Measurements from ENCODE around the gene P4HA2. TPM values are rescaled to one million over a fixed set of nuclear protein-coding genes. Genes with fewer than 3 reads are reported as not detected.

P4HA2 gene
- total and polyA plus RNA-seq, 2 of the 13 experiments (the other 11 are each of a cell fraction or from before 2014, with no cell fraction given), result 37.7 to 126 TPM

DNA sequence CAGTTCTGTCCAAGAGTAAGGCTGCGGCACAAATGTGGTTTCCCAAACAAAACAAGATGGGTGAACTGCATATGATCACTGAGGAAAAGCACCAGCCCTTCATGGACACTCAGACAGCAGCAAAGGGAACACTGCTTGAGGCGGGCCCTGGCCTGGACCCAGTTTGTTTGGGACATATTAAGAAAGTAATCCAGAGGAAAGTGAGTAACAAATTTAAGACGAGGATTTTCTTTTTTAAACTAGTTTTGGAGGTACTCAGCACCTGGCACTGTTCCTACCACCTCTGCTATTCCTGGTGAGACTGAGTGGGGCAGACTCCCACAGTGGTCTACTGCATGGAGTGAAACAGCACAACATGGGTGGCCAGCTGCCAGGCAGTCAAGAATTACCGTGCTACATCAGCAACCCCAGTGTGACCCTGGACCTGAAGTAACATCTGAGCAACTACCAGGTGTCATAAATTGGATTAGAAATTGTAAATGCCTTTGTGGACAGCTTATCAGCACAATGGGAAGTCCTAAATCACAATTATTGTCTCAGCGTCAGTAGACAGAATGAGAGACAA is 28.5 kb downstream of the P4HA2 start:
- no TSS peak for BruUV-seq (replicated peaks)
- Histone ChIP-seq H3K27me3 (ENCODE audit: control insufficient read depth in 1 of 2, insufficient read depth in 2 of 2, low read length in 2 of 2) (no peaks in the 10 kb centered on the region), H3K4me1 (ENCODE audit: insufficient read depth, low read length) (no peaks in the 10 kb centered on the region), H3K36me3 (replicated peaks in 1 of 2; ENCODE audit: control insufficient read depth in 1 of 2, insufficient read depth in 2 of 2, low read length in 2 of 2) (peaks cover 19 to 55% of the 10 kb centered on the region in 2 experiments), H2AFZ (ENCODE audit: low read length) (no peak overlapping the region), H3K79me2 (ENCODE audit: insufficient read depth, low read length) (no peaks in the 10 kb centered on the region), H3K9me3 (ENCODE audit: low read length) (no peaks in the 10 kb centered on the region), H3K27ac (ENCODE audit: extremely low read length, insufficient read depth, low read length) (no peak overlapping the region), H3K9ac (ENCODE audit: insufficient read depth, low read depth, low read length) (no peak overlapping the region), H4K20me1 (ENCODE audit: insufficient read depth, low read length) (0 out of 2 replicates have a peak, but pooled peaks cover 4% of the 10 kb centered on the region), H3K4me3 (replicated peaks in 1 of 3; ENCODE audit: insufficient read depth in 1 of 3, low read depth in 2 of 3, low read length in 3 of 3) (no peak overlapping the region), H3K4me2 (ENCODE audit: low read depth, low read length) (no peak overlapping the region)
- ChIA-PET CTCF (ENCODE audit: low intra/inter-chr PET ratio, low total read pairs) (no interaction called here), POLR2A (no interaction called here)
- no peak for ATAC-seq
- in situ Hi-C loops (cut with HindIII; ENCODE audit: extremely low pct_ligation_motif_present, low pct_unique_long_range_greater_than_20kb), result no loop called here
- no peak for DNase-seq (ENCODE audit: low spot score)
- intact Hi-C loops (cut with micrococcal nuclease; ENCODE audit: unreplicated experiment), result no loop called here
- no peak for FAIRE-seq
- 98% methylated on average over 5 of the region's 5 CpGs for WGBS (ENCODE audit: low lambda C conversion rate)
- TF ChIP-seq ZNF263 (CRISPR knock-in tag; IDR thresholded peaks at IDR 0.05), result no peak
- no peak for TF ChIP-seq FOSL2 (CRISPR knock-in tag; IDR thresholded peaks at IDR 0.05)
- no peak for TF ChIP-seq MEIS2 (CRISPR knock-in tag; IDR thresholded peaks at IDR 0.05)
- TF ChIP-seq, protein P1, sequence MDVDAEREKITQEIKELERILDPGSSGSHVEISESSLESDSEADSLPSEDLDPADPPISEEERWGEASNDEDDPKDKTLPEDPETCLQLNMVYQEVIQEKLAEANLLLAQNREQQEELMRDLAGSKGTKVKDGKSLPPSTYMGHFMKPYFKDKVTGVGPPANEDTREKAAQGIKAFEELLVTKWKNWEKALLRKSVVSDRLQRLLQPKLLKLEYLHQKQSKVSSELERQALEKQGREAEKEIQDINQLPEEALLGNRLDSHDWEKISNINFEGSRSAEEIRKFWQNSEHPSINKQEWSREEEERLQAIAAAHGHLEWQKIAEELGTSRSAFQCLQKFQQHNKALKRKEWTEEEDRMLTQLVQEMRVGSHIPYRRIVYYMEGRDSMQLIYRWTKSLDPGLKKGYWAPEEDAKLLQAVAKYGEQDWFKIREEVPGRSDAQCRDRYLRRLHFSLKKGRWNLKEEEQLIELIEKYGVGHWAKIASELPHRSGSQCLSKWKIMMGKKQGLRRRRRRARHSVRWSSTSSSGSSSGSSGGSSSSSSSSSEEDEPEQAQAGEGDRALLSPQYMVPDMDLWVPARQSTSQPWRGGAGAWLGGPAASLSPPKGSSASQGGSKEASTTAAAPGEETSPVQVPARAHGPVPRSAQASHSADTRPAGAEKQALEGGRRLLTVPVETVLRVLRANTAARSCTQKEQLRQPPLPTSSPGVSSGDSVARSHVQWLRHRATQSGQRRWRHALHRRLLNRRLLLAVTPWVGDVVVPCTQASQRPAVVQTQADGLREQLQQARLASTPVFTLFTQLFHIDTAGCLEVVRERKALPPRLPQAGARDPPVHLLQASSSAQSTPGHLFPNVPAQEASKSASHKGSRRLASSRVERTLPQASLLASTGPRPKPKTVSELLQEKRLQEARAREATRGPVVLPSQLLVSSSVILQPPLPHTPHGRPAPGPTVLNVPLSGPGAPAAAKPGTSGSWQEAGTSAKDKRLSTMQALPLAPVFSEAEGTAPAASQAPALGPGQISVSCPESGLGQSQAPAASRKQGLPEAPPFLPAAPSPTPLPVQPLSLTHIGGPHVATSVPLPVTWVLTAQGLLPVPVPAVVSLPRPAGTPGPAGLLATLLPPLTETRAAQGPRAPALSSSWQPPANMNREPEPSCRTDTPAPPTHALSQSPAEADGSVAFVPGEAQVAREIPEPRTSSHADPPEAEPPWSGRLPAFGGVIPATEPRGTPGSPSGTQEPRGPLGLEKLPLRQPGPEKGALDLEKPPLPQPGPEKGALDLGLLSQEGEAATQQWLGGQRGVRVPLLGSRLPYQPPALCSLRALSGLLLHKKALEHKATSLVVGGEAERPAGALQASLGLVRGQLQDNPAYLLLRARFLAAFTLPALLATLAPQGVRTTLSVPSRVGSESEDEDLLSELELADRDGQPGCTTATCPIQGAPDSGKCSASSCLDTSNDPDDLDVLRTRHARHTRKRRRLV (CRISPR knock-in tag; IDR thresholded peaks at IDR 0.05), result no peak
- no peak for TF ChIP-seq KLF12 (CRISPR knock-in tag; IDR thresholded peaks at IDR 0.05; ENCODE audit: borderline replicate concordance)
- no peak for TF ChIP-seq ZNF660 (CRISPR knock-in tag; IDR thresholded peaks at IDR 0.05; ENCODE audit: borderline replicate concordance, low read depth)
- no peak for TF ChIP-seq PAWR (CRISPR knock-in tag; IDR thresholded peaks at IDR 0.05; ENCODE audit: borderline replicate concordance)
- no peak for TF ChIP-seq ZNF496 (CRISPR knock-in tag; IDR thresholded peaks at IDR 0.05; ENCODE audit: insufficient replicate concordance)
- TF ChIP-seq, protein P2, sequence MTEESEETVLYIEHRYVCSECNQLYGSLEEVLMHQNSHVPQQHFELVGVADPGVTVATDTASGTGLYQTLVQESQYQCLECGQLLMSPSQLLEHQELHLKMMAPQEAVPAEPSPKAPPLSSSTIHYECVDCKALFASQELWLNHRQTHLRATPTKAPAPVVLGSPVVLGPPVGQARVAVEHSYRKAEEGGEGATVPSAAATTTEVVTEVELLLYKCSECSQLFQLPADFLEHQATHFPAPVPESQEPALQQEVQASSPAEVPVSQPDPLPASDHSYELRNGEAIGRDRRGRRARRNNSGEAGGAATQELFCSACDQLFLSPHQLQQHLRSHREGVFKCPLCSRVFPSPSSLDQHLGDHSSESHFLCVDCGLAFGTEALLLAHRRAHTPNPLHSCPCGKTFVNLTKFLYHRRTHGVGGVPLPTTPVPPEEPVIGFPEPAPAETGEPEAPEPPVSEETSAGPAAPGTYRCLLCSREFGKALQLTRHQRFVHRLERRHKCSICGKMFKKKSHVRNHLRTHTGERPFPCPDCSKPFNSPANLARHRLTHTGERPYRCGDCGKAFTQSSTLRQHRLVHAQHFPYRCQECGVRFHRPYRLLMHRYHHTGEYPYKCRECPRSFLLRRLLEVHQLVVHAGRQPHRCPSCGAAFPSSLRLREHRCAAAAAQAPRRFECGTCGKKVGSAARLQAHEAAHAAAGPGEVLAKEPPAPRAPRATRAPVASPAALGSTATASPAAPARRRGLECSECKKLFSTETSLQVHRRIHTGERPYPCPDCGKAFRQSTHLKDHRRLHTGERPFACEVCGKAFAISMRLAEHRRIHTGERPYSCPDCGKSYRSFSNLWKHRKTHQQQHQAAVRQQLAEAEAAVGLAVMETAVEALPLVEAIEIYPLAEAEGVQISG (CRISPR knock-in tag; IDR thresholded peaks at IDR 0.05), result no peak
- TF ChIP-seq, protein P3, sequence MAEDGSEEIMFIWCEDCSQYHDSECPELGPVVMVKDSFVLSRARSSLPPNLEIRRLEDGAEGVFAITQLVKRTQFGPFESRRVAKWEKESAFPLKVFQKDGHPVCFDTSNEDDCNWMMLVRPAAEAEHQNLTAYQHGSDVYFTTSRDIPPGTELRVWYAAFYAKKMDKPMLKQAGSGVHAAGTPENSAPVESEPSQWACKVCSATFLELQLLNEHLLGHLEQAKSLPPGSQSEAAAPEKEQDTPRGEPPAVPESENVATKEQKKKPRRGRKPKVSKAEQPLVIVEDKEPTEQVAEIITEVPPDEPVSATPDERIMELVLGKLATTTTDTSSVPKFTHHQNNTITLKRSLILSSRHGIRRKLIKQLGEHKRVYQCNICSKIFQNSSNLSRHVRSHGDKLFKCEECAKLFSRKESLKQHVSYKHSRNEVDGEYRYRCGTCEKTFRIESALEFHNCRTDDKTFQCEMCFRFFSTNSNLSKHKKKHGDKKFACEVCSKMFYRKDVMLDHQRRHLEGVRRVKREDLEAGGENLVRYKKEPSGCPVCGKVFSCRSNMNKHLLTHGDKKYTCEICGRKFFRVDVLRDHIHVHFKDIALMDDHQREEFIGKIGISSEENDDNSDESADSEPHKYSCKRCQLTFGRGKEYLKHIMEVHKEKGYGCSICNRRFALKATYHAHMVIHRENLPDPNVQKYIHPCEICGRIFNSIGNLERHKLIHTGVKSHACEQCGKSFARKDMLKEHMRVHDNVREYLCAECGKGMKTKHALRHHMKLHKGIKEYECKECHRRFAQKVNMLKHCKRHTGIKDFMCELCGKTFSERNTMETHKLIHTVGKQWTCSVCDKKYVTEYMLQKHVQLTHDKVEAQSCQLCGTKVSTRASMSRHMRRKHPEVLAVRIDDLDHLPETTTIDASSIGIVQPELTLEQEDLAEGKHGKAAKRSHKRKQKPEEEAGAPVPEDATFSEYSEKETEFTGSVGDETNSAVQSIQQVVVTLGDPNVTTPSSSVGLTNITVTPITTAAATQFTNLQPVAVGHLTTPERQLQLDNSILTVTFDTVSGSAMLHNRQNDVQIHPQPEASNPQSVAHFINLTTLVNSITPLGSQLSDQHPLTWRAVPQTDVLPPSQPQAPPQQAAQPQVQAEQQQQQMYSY (CRISPR knock-in tag; IDR thresholded peaks at IDR 0.05), result no peak
- no peak for TF ChIP-seq ZNF792 (CRISPR knock-in tag; IDR thresholded peaks at IDR 0.05)
